Psoas muscle (tissue), 8 donors: ENCODE measurements around the gene SEC23IP. TPM values are rescaled to one million over a fixed set of nuclear protein-coding genes. Genes with fewer than 3 reads are reported as not detected.

Experiments used
- ATAC-seq, 4 donors: fragments of 200-7000 bp; cut with Tn5 transposase; one replicate each; pipeline ENCODE4 v1.9.1; 2020; ENCODE audit warnings: moderate library complexity in 3 of 4, mild to moderate bottlenecking in 2 of 4
- DNase-seq, 2 donors: peaks; one replicate each; pipeline ENCODE4 v3.0.0-alpha.2; 2020
- H3K27ac ChIP-seq: fragments of 200-600 bp; one replicate; pipeline ENCODE4 v1.8.0; 2022
- H3K27me3 ChIP-seq, 3 donors: fragments of 200-600 bp in 1 of 3; one replicate each; pipeline versions ENCODE4 v1.6.1 to v1.8.0; 2013 to 2022; ENCODE audit warnings: low read length in 2 of 3, mild to moderate bottlenecking in 2 of 3, moderate library complexity in 1 of 3; ENCODE audit not compliant: insufficient read depth in 3 of 3
- H3K36me3 ChIP-seq, 2 donors: fragments of 200-600 bp in 1 of 2; one replicate each; pipeline versions ENCODE4 v1.6.1 to v1.8.0; 2013 to 2022; ENCODE audit warnings: low read depth in 1 of 2, mild to moderate bottlenecking in 1 of 2, moderate library complexity in 1 of 2; ENCODE audit not compliant: insufficient read depth in 1 of 2
- H3K4me1 ChIP-seq: fragments of 200-600 bp; one replicate; pipeline ENCODE4 v1.8.0; 2022
- H3K4me3 ChIP-seq: fragments of 200-600 bp; one replicate; pipeline ENCODE4 v1.8.0; 2022; ENCODE audit warnings: mild to moderate bottlenecking
- H3K9me3 ChIP-seq: fragments of 200-600 bp; one replicate; pipeline ENCODE4 v1.8.0; 2022
- WGBS, 3 donors: extraction: QIAGEN DNeasy Blood & Tissue Kit; methylation state at CpG; one replicate each; pipeline versions ENCODE4 v1.1.6 to v1.1.7; 2013; 5-methylcytosine and 5-hydroxymethylcytosine counted together
- intact Hi-C, 2 donors: fragments of 100-400 bp; cut with DNase I; formaldehyde crosslinking; loops; one replicate each; pipeline versions ENCODE4 v1.11.0 to v1.14.2; 2022
- polyA plus RNA-seq, 3 donors: library from polyadenylated mRNA; stranded (reverse); fragments of 200-250 nt; gene quantifications; one replicate each; pipeline ENCODE4 v1.2.3, GENCODE V29; 2013
- total RNA-seq, 4 donors: library from RNA; stranded (reverse); fragmentation: NEBNext Ultra II Directional in 2 of 4; extraction: Animal tissue kit (Norgen Biotek cat#: 25700) in 2 of 4; gene quantifications; one replicate each; pipeline versions ENCODE4 v1.2.1 to v1.2.4, GENCODE V29; 2021 to 2023
- TF ChIP-seq, protein P1 (sequence below): fragments of 200-600 bp; IDR thresholded peaks from one replicate; pipeline ENCODE4 v1.8.0; 2022; ENCODE audit warnings: antibody characterized with exemption
- donor health status: healthy with polysubstance abuse.
- donor health status: DM: no; HTN: no; CAD: no; lungs with moderate emphysema.
- donor health status: Bipolar disorder and iron deficiency.
- donor health status: healthy.
- donor health status: DM: yes; HTN: yes; CAD: no.
- donor health status: DM: no; HTN: no; CAD: no.
- donor health status: DM: no; HTN: no; CAD: no.
- donor health status: DM: yes; HTN: yes; CAD: no.

Gene SEC23IP
- total and polyA plus RNA-seq, 7 donors: 6.5 to 49.7 (median 27.3) TPM

- TF ChIP-seq, protein P1, sequence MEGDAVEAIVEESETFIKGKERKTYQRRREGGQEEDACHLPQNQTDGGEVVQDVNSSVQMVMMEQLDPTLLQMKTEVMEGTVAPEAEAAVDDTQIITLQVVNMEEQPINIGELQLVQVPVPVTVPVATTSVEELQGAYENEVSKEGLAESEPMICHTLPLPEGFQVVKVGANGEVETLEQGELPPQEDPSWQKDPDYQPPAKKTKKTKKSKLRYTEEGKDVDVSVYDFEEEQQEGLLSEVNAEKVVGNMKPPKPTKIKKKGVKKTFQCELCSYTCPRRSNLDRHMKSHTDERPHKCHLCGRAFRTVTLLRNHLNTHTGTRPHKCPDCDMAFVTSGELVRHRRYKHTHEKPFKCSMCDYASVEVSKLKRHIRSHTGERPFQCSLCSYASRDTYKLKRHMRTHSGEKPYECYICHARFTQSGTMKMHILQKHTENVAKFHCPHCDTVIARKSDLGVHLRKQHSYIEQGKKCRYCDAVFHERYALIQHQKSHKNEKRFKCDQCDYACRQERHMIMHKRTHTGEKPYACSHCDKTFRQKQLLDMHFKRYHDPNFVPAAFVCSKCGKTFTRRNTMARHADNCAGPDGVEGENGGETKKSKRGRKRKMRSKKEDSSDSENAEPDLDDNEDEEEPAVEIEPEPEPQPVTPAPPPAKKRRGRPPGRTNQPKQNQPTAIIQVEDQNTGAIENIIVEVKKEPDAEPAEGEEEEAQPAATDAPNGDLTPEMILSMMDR: no peak
- ATAC-seq: no peak
- H3K27ac ChIP-seq: no peak overlapping the region
- H3K9me3 ChIP-seq: peaks cover 9% of the 10 kb centered on the region
- H3K4me3 ChIP-seq: no peak overlapping the region
- no peak for DNase-seq
- no peaks in the 10 kb centered on the region for H3K36me3 ChIP-seq
- no peaks in the 10 kb centered on the region for H3K27me3 ChIP-seq
- intact Hi-C loops: no loop called here
- no peaks in the 10 kb centered on the region for H3K4me1 ChIP-seq
- 15 to 21% (median 17%) methylated on average over 1 of the region's 1 CpG for WGBS, 3 donors
These were observed 77.1 kb downstream of the SEC23IP start for GRCh38 chr10:119969609-119970008.

- WGBS, 3 donors: 56 to 80% (median 74%) methylated on average over 1 of the region's 1 CpG
- Histone ChIP-seq H3K9me3 (peaks cover 9% of the 10 kb centered on the region), H3K4me3 (no peak overlapping the region), H3K36me3 (no peaks in the 10 kb centered on the region), H3K27ac (no peak overlapping the region), H3K27me3 (no peaks in the 10 kb centered on the region), H3K4me1 (no peaks in the 10 kb centered on the region)
- ATAC-seq: no peak
- intact Hi-C loops: no loop called here
- DNase-seq: no peak
- TF ChIP-seq, protein P1: no peak
These were observed 77.6 kb downstream of the SEC23IP start for GRCh38 chr10:119970107-119970506.

DNA sequence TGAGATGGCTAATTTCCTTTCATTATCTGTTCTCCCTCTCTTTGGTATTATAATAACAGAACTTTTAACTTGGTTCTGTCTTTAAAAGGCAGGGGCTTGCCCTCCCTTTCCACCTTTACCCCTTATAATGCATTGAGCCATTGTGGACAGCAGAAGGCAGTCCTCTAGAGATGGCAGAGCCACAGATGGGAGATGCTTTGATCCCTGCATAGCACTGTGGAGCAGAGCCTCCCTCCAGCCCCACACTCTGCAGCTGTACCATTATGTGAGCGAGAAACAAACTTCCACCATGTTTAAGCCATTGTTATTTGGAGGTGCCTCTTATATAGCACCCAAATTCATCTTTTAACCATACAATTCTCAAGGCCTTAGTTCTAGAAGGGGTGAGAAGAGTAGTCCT, 78.4 kb downstream of the SEC23IP start:
- WGBS, 3 donors: 89 to 96% (median 94%) methylated on average over 1 of the region's 1 CpG
- intact Hi-C loops: no loop called here

DNA sequence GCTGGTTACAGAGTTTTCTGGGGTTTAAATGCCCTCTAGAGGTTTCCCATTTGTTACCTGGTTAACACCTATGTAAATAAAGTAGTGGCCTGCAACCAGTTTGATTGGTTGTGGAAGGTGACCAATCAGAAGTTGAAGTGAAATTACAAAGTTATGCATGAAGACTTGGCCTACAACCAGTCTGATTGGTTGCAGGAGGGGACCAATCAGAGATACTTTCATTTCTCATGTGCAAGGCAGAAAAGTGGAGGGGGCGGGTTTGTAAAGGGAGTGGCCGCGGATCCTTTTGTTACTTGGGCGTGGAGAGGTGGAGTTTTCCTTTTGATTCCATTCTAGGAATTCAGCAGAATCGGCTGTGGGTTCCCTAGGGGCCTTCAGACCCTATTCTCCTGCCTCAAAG, 80.8 kb downstream of the SEC23IP start:
- H3K27me3 ChIP-seq: no peaks in the 10 kb centered on the region
- whole genome bisulfite sequencing, 3 donors: 53 to 65% (median 64%) methylated on average over 5 of the region's 5 CpGs
- no peak for DNase-seq
- H3K36me3 ChIP-seq: no peaks in the 10 kb centered on the region
- no peak overlapping the region for H3K27ac ChIP-seq
- TF ChIP-seq, protein P1: no peak
- no peaks in the 10 kb centered on the region for H3K9me3 ChIP-seq
- no peak overlapping the region for H3K4me3 ChIP-seq
- intact Hi-C loops: no loop called here
- no peak for ATAC-seq
- no peaks in the 10 kb centered on the region for H3K4me1 ChIP-seq

More for the DNA sequence above, 78.4 kb downstream of the SEC23IP start:
- Histone ChIP-seq H3K36me3 (no peaks in the 10 kb centered on the region), H3K27me3 (no peaks in the 10 kb centered on the region), H3K4me3 (no peak overlapping the region), H3K27ac (no peak overlapping the region), H3K9me3 (peaks cover 9% of the 10 kb centered on the region), H3K4me1 (no peaks in the 10 kb centered on the region)
- no peak for ATAC-seq
- TF ChIP-seq, protein P1: no peak
- DNase-seq: no peak

DNA sequence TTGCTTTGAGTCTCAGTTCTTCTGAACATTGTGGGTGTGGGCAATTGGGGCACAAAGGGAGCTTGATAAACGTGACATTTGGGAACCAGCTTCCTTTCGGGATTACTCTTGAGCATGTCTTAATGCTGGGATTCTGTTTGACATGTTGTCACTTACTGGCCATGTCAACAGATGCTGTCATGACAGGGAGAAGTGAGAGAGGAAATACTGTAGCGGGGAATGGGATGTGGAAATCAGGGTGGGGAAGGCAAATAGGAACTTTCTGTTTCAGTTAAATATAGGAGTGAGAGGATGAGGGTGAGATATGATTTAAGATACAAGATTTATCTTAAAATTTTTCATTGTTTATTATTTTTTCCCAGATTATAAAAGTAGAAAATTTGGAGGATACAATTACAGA, 83.9 kb downstream of the SEC23IP start:
- WGBS, 3 donors: 65 to 67% (median 66%) methylated on average over 3 of the region's 3 CpGs
- H3K27ac ChIP-seq: no peak overlapping the region
- no peak overlapping the region for H3K4me3 ChIP-seq
- intact Hi-C loops: no loop called here
- H3K36me3 ChIP-seq: no peaks in the 10 kb centered on the region
- ATAC-seq (no peak), DNase-seq (no peak)
- H3K27me3 ChIP-seq: no peaks in the 10 kb centered on the region
- TF ChIP-seq, protein P1: no peak
- no peaks in the 10 kb centered on the region for H3K9me3 ChIP-seq
- no peaks in the 10 kb centered on the region for H3K4me1 ChIP-seq
